Measurements from ENCODE around the gene KCNAB1.

KCNAB1 gene

GRCh38 chr3:156432563-156432962 is 312.2 kb downstream of the KCNAB1 start:
- no peaks in the 10 kb centered on the region for H3K36me3 ChIP-seq (ENCODE audit: control insufficient read depth, insufficient read depth, low read length)
- no peaks in the 10 kb centered on the region for H3K79me2 ChIP-seq
- no peak overlapping the region for H3K9ac ChIP-seq
- no peak overlapping the region for H2AFZ ChIP-seq
- H3K4me1 ChIP-seq = peaks cover 16% of the 10 kb centered on the region
- no peak overlapping the region for H3K4me3 ChIP-seq (ENCODE audit: low read depth, low read length)
- no peak for TF ChIP-seq CTCF (IDR thresholded peaks at IDR 0.05)
- no peak overlapping the region for H3K4me2 ChIP-seq (ENCODE audit: low read length)
- H3K27me3 ChIP-seq (ENCODE audit: control insufficient read depth, insufficient read depth, low read length) = no peaks in the 10 kb centered on the region
- H3K9me3 ChIP-seq (ENCODE audit: control insufficient read depth, low read length) = no peaks in the 10 kb centered on the region
- H3K27ac ChIP-seq = no peak overlapping the region

GRCh38 chr3:156433138-156433537 is 312.8 kb downstream of the KCNAB1 start:
- no peaks in the 10 kb centered on the region for H3K79me2 ChIP-seq
- no peaks in the 10 kb centered on the region for H3K36me3 ChIP-seq (ENCODE audit: control insufficient read depth, insufficient read depth, low read length)
- no peaks in the 10 kb centered on the region for H3K9me3 ChIP-seq (ENCODE audit: control insufficient read depth, low read length)
- H3K4me3 ChIP-seq (ENCODE audit: low read depth, low read length) = no peak overlapping the region
- no peaks in the 10 kb centered on the region for H3K27me3 ChIP-seq (ENCODE audit: control insufficient read depth, insufficient read depth, low read length)
- no peak overlapping the region for H3K27ac ChIP-seq
- H2AFZ ChIP-seq = no peak overlapping the region
- no peak overlapping the region for H3K4me2 ChIP-seq (ENCODE audit: low read length)
- no peak overlapping the region for H3K9ac ChIP-seq
- H3K4me1 ChIP-seq = peaks cover 14% of the 10 kb centered on the region
- no peak for TF ChIP-seq CTCF (IDR thresholded peaks at IDR 0.05)

- TF ChIP-seq CTCF (IDR thresholded peaks at IDR 0.05) = no peak
- Histone ChIP-seq H3K9ac (no peak overlapping the region), H2AFZ (no peak overlapping the region)
Measured at GRCh38 chr3:156433910-156434309, 313.5 kb downstream of the KCNAB1 start.

GRCh38 chr3:156434921-156435320 is 314.5 kb downstream of the KCNAB1 start:
- TF ChIP-seq CTCF (IDR thresholded peaks at IDR 0.05) = no peak
- H3K9ac ChIP-seq = no peak overlapping the region
- H3K9me3 ChIP-seq (ENCODE audit: control insufficient read depth, low read length) = no peaks in the 10 kb centered on the region
- no peaks in the 10 kb centered on the region for H3K27me3 ChIP-seq (ENCODE audit: control insufficient read depth, insufficient read depth, low read length)
- no peaks in the 10 kb centered on the region for H3K36me3 ChIP-seq (ENCODE audit: control insufficient read depth, insufficient read depth, low read length)
- no peaks in the 10 kb centered on the region for H3K4me1 ChIP-seq
- no peak overlapping the region for H3K27ac ChIP-seq
- no peak overlapping the region for H2AFZ ChIP-seq
- no peaks in the 10 kb centered on the region for H3K79me2 ChIP-seq
- H3K4me3 ChIP-seq (ENCODE audit: low read depth, low read length) = no peak overlapping the region
- no peak overlapping the region for H3K4me2 ChIP-seq (ENCODE audit: low read length)

More at GRCh38 chr3:156433910-156434309, 313.5 kb downstream of the KCNAB1 start:
- Histone ChIP-seq H3K36me3 (ENCODE audit: control insufficient read depth, insufficient read depth, low read length) (no peaks in the 10 kb centered on the region), H3K9me3 (ENCODE audit: control insufficient read depth, low read length) (no peaks in the 10 kb centered on the region), H3K79me2 (no peaks in the 10 kb centered on the region), H3K27ac (no peak overlapping the region), H3K4me3 (ENCODE audit: low read depth, low read length) (no peak overlapping the region), H3K27me3 (ENCODE audit: control insufficient read depth, insufficient read depth, low read length) (no peaks in the 10 kb centered on the region), H3K4me1 (peaks cover 8% of the 10 kb centered on the region), H3K4me2 (ENCODE audit: low read length) (no peak overlapping the region)

- no peaks in the 10 kb centered on the region for H3K27me3 ChIP-seq (ENCODE audit: control insufficient read depth, insufficient read depth, low read length)
Measured at GRCh38 chr3:156443079-156443478, 322.7 kb downstream of the KCNAB1 start.

More at GRCh38 chr3:156443079-156443478, 322.7 kb downstream of the KCNAB1 start:
- no peaks in the 10 kb centered on the region for H3K4me1 ChIP-seq
- TF ChIP-seq CTCF (IDR thresholded peaks at IDR 0.05) = no peak
- no peak overlapping the region for H3K27ac ChIP-seq
- no peaks in the 10 kb centered on the region for H3K79me2 ChIP-seq
- H3K36me3 ChIP-seq (ENCODE audit: control insufficient read depth, insufficient read depth, low read length) = no peaks in the 10 kb centered on the region
- H2AFZ ChIP-seq = no peak overlapping the region
- no peak overlapping the region for H3K4me3 ChIP-seq (ENCODE audit: low read depth, low read length)
- no peaks in the 10 kb centered on the region for H3K9me3 ChIP-seq (ENCODE audit: control insufficient read depth, low read length)
- H3K4me2 ChIP-seq (ENCODE audit: low read length) = no peak overlapping the region
- no peak overlapping the region for H3K9ac ChIP-seq
